Hepatic stellate cell (primary cell): ENCODE results near the gene ABCA4.

ENCODE experiments used
- DNase-seq: peaks from one replicate; pipeline ENCODE4 v3.0.0; 2011; ENCODE audit warnings: low spot score

ABCA4 gene

DNA sequence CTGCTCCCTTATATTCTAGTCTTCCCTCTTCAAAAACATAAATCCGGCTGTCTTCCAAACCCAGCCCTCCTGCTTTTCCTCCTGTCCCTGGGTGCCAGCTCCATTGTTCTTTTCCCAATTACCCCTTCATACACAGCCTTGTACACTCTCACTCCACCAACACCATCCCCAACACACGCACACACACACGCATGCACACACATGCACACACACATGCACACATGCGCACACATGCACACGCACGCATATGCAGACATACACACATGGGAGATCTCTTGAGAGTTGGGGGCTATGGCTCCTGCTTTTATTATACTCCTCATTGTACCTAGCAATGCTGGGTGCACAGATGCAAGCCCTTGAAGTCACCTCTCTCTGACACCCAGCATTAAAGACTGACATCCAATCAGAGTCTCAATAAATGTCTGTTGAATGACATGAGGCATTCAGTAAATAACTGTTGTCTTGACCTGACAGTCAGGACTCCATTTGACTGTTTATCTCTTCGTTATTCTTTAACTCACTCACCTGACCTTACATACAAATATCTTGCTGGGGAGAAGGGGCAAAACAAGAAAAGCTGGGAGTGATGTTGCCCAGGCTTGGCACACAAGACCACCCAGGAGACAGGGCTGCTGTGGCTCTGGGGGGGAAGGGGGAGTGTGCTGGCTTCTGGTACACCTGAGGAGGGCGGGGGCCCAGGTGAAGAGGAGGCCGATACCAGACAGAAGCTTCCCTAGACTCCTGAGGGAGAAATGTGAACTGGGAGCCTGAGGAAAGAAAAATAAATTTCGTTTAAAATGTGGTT, 16.0 kb downstream of the ABCA4 start:
- DNase-seq: no peak

- DNase-seq: no peak
Observed at GRCh38 chr1:94104127-94104684, 16.7 kb downstream of the ABCA4 start.

- DNase-seq: no peak
Observed at GRCh38 chr1:94103608-94104007, 17.3 kb downstream of the ABCA4 start.

- no peak for DNase-seq
Observed at GRCh38 chr1:94101613-94102525, 19.1 kb downstream of the ABCA4 start.

GRCh38 chr1:94100785-94101612, 19.9 kb downstream of the ABCA4 start:
- DNase-seq: no peak

DNA sequence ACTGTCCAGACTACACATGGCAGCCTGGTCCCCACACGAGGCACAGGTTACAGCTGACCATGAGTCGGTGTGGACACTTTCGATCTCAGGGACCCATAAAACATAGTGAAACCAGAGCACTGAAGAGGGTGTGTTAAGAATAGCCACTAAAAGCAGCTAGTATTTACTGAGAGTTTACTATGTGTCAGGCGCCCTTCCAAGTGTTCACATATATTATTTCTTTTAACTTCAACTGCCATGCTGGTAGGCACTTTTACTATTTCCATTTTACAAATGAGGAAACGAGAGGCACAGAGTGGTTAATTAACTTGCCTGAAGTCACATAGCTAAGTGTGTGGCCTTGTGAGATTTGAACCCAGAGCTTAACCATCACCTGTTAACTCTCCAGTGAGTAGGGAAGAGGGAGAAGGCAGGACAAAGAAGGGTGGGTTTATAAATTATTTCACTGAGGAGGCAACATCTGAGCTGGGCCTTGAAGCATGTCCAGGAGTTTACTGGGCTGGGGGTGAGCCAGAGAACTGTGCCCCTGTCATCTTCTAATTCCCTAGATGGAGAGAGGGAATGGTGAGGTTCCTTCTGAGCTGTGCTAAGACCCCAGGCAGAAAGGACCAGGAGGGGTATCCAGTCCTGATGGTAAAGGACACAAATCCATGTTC, 20.7 kb downstream of the ABCA4 start:
- no peak for DNase-seq

DNA sequence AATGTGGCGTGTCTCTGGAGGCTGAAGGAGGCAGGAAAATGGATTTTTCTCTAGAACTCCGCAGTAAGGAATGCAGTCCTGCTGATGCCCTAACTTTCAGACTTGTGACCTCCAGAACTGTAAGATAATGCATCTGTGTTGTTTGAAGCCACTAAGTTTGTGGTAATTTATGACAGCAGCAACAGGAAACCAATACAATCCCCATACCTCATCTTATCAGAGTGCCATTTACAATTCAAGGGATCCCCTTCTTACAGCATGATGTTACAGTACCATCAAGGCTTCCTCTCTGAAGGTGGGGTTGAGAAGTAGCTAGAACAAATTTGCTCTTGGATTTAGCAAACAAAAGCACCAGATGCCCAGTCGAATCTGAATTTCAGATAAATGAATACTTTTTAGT, 21.6 kb downstream of the ABCA4 start:
- DNase-seq: no peak

DNA sequence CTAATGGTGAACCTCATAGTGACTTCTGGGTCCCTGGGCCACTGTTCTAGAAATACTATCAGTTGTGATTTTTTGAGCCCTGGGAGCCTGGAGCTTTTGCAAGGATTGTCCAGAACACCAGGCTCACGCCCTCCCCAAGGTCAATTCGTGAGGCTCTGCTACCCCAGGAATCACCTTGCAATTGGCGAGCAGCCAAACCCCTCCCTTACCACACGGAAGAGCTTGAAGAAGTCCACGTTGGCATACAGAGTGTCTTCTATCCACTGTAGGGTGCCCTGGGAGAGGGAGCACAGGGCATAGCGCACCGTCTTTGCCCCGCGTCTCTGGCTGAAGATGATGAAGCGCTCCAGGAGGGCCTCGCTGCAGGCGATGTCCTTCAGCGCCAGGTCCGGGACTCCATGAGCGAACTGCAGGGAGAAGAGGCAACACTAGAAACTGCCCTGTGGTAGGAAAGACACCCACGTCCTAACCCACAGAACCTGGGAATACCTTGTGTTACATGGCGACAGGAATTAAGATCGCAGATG, 22.3 kb downstream of the ABCA4 start:
- no peak for DNase-seq

- no peak for DNase-seq
Observed at GRCh38 chr1:94096797-94097549, 24.0 kb downstream of the ABCA4 start.

DNA sequence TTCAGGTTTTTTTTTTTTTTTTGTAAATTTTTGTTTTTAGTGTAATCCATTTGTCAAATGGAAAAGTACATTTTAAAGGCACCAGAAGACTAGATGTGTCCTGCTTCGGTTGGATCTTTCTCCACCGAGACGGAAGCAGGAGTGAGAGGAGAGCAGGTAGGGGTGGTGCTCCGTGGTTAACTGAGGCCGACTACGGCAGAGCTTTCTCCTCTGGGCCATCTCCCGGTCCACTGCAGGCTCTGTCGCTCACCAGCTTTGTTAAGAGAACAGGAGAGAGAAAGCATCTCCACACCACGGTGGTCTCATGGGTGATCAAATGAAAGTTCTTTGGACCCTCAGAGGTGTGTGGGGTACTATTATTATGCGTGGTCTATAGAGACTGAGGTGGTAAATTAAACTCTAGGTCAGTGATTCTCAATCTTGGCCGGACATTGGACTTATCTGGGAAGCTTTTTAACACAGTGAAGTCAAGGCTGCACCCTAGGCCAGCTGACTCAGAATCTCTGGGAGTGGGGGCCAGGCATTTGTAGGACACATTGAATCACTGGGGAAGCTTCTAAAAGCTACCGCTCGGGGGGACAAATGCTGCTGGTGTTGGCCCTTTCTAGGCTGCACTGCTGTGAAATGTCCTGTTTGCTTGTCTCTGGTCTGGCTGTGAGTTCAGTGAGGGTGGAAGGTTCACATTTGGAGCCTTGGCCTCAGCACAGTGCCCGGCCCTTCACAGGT, 25.0 kb downstream of the ABCA4 start:
- peak; percentile 38 for DNase-seq

- peak; percentile 85 for DNase-seq
Observed at GRCh38 chr1:94095112-94095637, 25.8 kb downstream of the ABCA4 start.

GRCh38 chr1:94094469-94095111, 26.4 kb downstream of the ABCA4 start:
- peak; percentile 60 for DNase-seq

DNA sequence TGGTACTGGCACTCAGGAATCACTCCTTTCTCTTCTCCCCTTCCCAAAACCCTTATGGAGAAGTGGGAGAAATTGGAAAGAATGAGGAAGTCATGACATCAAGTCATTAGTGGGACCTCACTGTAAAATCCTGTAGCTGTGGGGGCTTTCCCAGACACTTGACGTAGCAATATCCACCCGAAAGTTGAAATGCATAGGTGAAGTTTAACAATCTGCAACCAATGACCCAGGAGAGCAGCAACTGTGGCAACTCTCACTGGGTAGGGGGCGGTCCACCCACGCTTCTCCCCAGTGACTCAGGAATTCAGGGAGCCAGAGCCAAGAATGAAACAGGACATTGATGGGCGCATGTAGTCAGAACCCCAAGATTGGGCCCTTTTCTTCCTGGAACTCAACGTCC, 27.0 kb downstream of the ABCA4 start:
- DNase-seq: no peak

- no peak for DNase-seq
Observed at GRCh38 chr1:94093396-94093795, 27.6 kb downstream of the ABCA4 start.

GRCh38 chr1:94092210-94092613, 28.7 kb downstream of the ABCA4 start:
- peak; percentile 57 for DNase-seq

- no peak for DNase-seq
Observed at GRCh38 chr1:94090761-94091160, 30.2 kb downstream of the ABCA4 start.

- no peak for DNase-seq
Observed at GRCh38 chr1:94087193-94087592, 33.8 kb downstream of the ABCA4 start.

- no peak for DNase-seq
Observed at GRCh38 chr1:94084547-94084946, 36.4 kb downstream of the ABCA4 start.

DNA sequence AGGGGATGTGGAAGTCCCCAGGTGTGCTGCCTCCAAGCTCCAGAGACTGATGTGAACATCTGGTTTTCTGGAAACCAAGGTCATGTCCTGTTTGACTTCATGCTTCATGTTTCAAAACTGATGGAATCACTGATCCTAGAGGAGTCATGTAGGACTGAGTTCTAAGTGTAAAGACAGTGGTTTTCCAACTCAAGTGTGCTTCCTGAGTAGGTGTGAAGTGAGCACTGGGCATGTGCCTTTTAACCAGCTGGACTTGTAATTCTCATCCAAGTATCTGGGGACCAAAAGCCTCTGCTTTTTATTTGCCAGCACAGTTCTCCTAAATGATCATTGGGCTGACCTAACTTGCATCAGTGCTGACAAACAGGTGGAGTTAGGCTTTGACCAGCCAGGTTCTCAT, 36.9 kb downstream of the ABCA4 start:
- no peak for DNase-seq
